GM12875 (cell line): Measurements from ENCODE around the gene SLC9C1.

Experiments used
- H3K4me3 ChIP-seq: one replicate; pipeline ENCODE4 v1.5.1; 2011; ENCODE audit warnings: low read depth, low read length, control low read depth
- TF ChIP-seq, protein P1 (sequence below): IDR thresholded peaks from 2 replicates; pipeline ENCODE4 v1.5.1; 2011; ENCODE audit warnings: low read depth, mild to moderate bottlenecking, control low read depth, inconsistent platforms, low read length, moderate library complexity, borderline replicate concordance; ENCODE audit not compliant: insufficient read depth

Gene SLC9C1

GRCh38 chr3:112119962-112120836 lies 173.8 kb downstream of the SLC9C1 start:
- TF ChIP-seq, protein P1, sequence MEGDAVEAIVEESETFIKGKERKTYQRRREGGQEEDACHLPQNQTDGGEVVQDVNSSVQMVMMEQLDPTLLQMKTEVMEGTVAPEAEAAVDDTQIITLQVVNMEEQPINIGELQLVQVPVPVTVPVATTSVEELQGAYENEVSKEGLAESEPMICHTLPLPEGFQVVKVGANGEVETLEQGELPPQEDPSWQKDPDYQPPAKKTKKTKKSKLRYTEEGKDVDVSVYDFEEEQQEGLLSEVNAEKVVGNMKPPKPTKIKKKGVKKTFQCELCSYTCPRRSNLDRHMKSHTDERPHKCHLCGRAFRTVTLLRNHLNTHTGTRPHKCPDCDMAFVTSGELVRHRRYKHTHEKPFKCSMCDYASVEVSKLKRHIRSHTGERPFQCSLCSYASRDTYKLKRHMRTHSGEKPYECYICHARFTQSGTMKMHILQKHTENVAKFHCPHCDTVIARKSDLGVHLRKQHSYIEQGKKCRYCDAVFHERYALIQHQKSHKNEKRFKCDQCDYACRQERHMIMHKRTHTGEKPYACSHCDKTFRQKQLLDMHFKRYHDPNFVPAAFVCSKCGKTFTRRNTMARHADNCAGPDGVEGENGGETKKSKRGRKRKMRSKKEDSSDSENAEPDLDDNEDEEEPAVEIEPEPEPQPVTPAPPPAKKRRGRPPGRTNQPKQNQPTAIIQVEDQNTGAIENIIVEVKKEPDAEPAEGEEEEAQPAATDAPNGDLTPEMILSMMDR, result no peak
- no peak overlapping the region for H3K4me3 ChIP-seq

- TF ChIP-seq, protein P1, result peak; percentile 36; the same call in 1 of the 2 replicates
- H3K4me3 ChIP-seq, result no peak overlapping the region
Measured at GRCh38 chr3:112117841-112118571, 176.0 kb downstream of the SLC9C1 start.

- TF ChIP-seq, protein P1, result no peak
- no peak overlapping the region for H3K4me3 ChIP-seq
Measured at GRCh38 chr3:112117415-112117814, 176.6 kb downstream of the SLC9C1 start.

GRCh38 chr3:112116748-112117186 lies 177.2 kb downstream of the SLC9C1 start:
- TF ChIP-seq, protein P1, result no peak
- no peak overlapping the region for H3K4me3 ChIP-seq

GRCh38 chr3:112115806-112116383 lies 178.1 kb downstream of the SLC9C1 start:
- TF ChIP-seq, protein P1, result no peak
- H3K4me3 ChIP-seq, result peak overlapping the region; percentile 16

DNA sequence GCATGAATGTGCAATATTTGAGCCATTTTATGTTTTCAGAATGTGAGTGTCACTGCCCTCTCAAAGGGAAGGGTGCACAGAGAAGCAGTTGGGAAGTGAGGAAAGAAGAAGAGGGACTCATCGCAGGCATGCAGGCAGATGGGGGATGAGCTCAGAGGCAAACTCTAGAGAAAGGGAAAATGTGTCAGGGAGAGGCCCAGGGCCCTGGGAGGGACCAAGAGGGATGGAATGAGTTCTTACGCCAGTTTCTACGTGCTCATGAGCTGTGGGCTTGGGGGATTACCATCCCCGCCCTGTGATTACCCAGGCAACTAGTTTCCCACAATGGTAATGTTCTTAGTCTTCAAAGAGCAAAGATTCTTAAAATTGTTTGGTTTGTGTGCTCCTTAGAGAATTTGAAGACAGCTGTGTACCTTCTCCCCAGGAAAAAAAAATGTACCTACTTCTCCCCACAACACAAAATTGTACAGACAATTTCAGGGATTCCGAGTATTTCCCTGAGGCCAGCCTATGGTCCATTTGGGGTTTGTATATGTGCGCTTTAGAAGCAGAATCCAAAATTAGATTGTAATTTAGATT lies 178.8 kb downstream of the SLC9C1 start:
- H3K4me3 ChIP-seq, result peak overlapping the region; percentile 33
- TF ChIP-seq, protein P1, result no peak
